ENCODE measurements around the gene TTC7B. TPM values are rescaled to one million over a fixed set of nuclear protein-coding genes. Genes with fewer than 3 reads are reported as not detected.

Gene TTC7B
- total and polyA plus RNA-seq, 2 of the 8 experiments (the other 6 are each of a cell fraction or from before 2014, with no cell fraction given), result 23.7 to 34.0 TPM

DNA sequence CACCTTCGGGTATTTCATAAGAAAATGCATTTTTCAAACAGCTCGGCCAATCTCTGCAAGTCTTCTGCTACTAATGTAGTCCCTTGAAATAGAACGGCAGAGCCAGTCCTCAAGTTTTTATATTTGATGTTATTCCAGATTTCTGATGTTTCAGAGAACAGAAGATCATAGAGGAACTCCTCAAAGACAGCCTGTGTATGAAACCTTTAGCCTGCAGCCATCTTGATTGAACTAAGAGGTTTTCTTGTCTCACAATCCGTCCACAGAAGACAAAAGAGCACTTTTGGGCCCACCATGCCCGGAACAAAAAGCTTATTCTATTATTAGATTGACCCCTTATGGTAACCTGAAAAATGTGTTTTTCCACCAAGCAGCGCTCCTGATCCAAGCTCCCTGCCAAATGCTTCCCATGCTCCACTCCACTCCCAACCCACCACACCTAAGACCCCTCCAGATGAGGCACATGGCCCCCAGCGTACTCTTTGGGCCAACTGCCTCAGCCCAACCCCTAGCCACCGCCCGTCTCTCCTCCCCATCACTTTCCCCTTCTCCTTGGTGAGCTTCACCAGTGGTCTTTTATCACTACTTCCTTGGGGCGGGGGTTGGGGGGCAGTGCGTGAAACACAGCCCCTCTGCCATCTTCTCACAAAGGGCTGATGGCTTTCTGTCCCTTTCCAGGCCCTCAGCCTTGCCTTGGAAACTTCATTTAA is 243.6 kb downstream of the TTC7B start:
- H3K27ac ChIP-seq (ENCODE audit: low read depth, low read length), result no peak overlapping the region
- 0 out of 2 replicates have a peak overlapping the region, but pooled peaks have one; percentile 28 for H2AK5ac ChIP-seq (ENCODE audit: low read depth, low read length)
- H3K9me3 ChIP-seq (ENCODE audit: insufficient read depth in 2 of 2, low read depth in 1 of 2, low read length in 1 of 2), result no peaks in the 10 kb centered on the region
- no peak overlapping the region for H2BK120ac ChIP-seq (replicated peaks; ENCODE audit: low read depth, low read length)
- POLR2A ChIA-PET (ENCODE audit: partially characterized antibody), result interaction anchor here (0.9 to 1.1 kb wide), 2 partner anchors 10 to 13 kb away, joined by 3 read pairs; no protein-coding TSS in a partner anchor
- 88% methylated on average over 11 of the region's 11 CpGs; no CpG with 5 or more reads in 1 of the 2 experiments for whole genome bisulfite sequencing, 2 experiments (ENCODE audit: extremely low coverage in 1 of 2, insufficient coverage in 1 of 2, insufficient read length in 1 of 2, insufficient replicate concordance in 2 of 2, low coverage in 1 of 2, low lambda C conversion rate in 2 of 2, missing lambda C conversion rate in 1 of 2)
- 0 out of 2 replicates have a peak overlapping the region, but pooled peaks have one; percentile 8 for H2BK15ac ChIP-seq (ENCODE audit: low read length)
- no peaks in the 10 kb centered on the region for H4K20me1 ChIP-seq (replicated peaks in 1 of 2; ENCODE audit: control insufficient read depth in 1 of 2, insufficient read depth in 2 of 2, low read length in 2 of 2)
- no peak overlapping the region; the same call in 1 of the 2 replicates for H2BK12ac ChIP-seq (ENCODE audit: low read depth, low read length)
- no peak overlapping the region for H3K9ac ChIP-seq (replicated peaks in 1 of 4; ENCODE audit: extremely low read depth in 1 of 4, low read depth in 3 of 4, low read length in 3 of 4)
- H3K27me3 ChIP-seq (replicated peaks in 1 of 4; ENCODE audit: control insufficient read depth in 3 of 4, extremely low read depth in 1 of 4, insufficient read depth in 3 of 4, low read length in 3 of 4), result 0 out of 7 replicates have a peak, but pooled peaks cover 0 to 5% (median 0%) of the 10 kb centered on the region in 4 experiments
- H4K5ac ChIP-seq (ENCODE audit: insufficient read length, low read depth, low read length), result no peak overlapping the region
- H2BK5ac ChIP-seq (ENCODE audit: low read depth, low read length), result no peak overlapping the region
- H3K14ac ChIP-seq (ENCODE audit: insufficient read length), result no peak overlapping the region
- no peak overlapping the region for H4K8ac ChIP-seq (ENCODE audit: extremely low read depth, insufficient read depth, low read length)
- H4K91ac ChIP-seq (replicated peaks; ENCODE audit: insufficient read length, low read length), result no peak overlapping the region
- H3K23ac ChIP-seq (ENCODE audit: insufficient read length), result no peak overlapping the region
- H3K4me2 ChIP-seq (ENCODE audit: insufficient read depth in 1 of 2, low read depth in 2 of 2, low read length in 2 of 2), result no peak overlapping the region
- no peak overlapping the region for H3K4ac ChIP-seq (replicated peaks; ENCODE audit: insufficient read length, low read depth, low read length)
- H3K4me1 ChIP-seq (replicated peaks in 1 of 4; ENCODE audit: control insufficient read depth in 3 of 4, insufficient read depth in 4 of 4, low read length in 3 of 4), result peaks cover 12 to 32% (median 22%) of the 10 kb centered on the region in 4 experiments
- no peak overlapping the region for H3K18ac ChIP-seq (ENCODE audit: extremely low read depth, low read length)
- no peaks in the 10 kb centered on the region for H3K79me2 ChIP-seq (ENCODE audit: control insufficient read depth in 1 of 2, insufficient read depth in 2 of 2, low read length in 2 of 2)
- H3K23me2 ChIP-seq (ENCODE audit: low read depth, low read length), result no peaks in the 10 kb centered on the region
- CTCF ChIA-PET (ENCODE audit: partially characterized antibody), result interaction anchor here (0.7 to 4.1 kb wide), 15 partner anchors 9 to 187 kb away, joined by 3 to 15 read pairs (median 5); no protein-coding TSS in a partner anchor
- no peak overlapping the region for H3K56ac ChIP-seq (replicated peaks; ENCODE audit: insufficient read length, low read depth, low read length)
- H3K36me3 ChIP-seq (ENCODE audit: control insufficient read depth in 2 of 4, insufficient read depth in 4 of 4, low read length in 3 of 4), result no peaks in the 10 kb centered on the region
- no peak overlapping the region for H2AFZ ChIP-seq (ENCODE audit: low read length)
- TF ChIP-seq RXRA (IDR thresholded peaks at IDR 0.05; ENCODE audit: insufficient read depth, low read depth, low read length) (no peak), JUND (IDR thresholded peaks at IDR 0.05; ENCODE audit: low read length) (no peak)
- no peak overlapping the region for H2BK20ac ChIP-seq (ENCODE audit: low read length)
- FAIRE-seq (no peak), DNase-seq (ENCODE audit: low read depth in 1 of 2, low spot score in 2 of 2) (no peak)
- no peaks in the 10 kb centered on the region for H3K79me1 ChIP-seq (ENCODE audit: low read depth, low read length)
- H3K4me3 ChIP-seq (ENCODE audit: extremely low read depth in 1 of 4, insufficient read depth in 2 of 4, low read depth in 3 of 4, low read length in 4 of 4), result no peak overlapping the region
